ENCODE results near the gene TAF4B.

- no peak for TF ChIP-seq CTCF (IDR thresholded peaks at IDR 0.05)
- no peak for TF ChIP-seq POLR2A (IDR thresholded peaks at IDR 0.05)
These were observed 141.2 kb downstream of the TAF4B start for GRCh38 chr18:26367425-26367824.

Measured in Peyer's patch (tissue), 4 donors.